DMS53 treated with DMSO at 0.1 percent for 48 hours (cell line): ENCODE data around the gene MAB21L1.

Experiments
- DNase-seq: peaks from one replicate; lab custom pipeline; 2025; ENCODE audit not compliant: unreplicated experiment; lab: John Stamatoyannopoulos, UW

Gene MAB21L1

GRCh38 chr13:35448465-35448864 is 28.0 kb downstream of the MAB21L1 start:
- no peak for DNase-seq
